Stimulated activated CD8-positive, alpha-beta memory T cell treated with anti-CD3 and anti-CD28 coated beads, Interleukin-7, amount 100 ng/mL, for 4 hours (primary cell): ENCODE measurements around the gene IGSF21.
"Not testable (repeated sequence)": the region's sequence is repeated elsewhere in the genome, so short reads cannot be mapped to it uniquely, and the experiment has no call there.

Experiments used
- DNase-seq, 2 donors: peaks; one replicate each; pipeline ENCODE4 v3.0.0-alpha.2; 2020; ENCODE audit warnings: low read depth in 2 of 2

IGSF21 gene

GRCh38 chr1:18357622-18358230 lies 250.1 kb downstream of the IGSF21 start:
- no peak for DNase-seq

- no peak for DNase-seq
Measured at GRCh38 chr1:18358600-18358999, 251.0 kb downstream of the IGSF21 start.

GRCh38 chr1:18360251-18360650 lies 252.7 kb downstream of the IGSF21 start:
- no peak for DNase-seq

- DNase-seq: no peak
Measured at GRCh38 chr1:18362150-18362549, 254.6 kb downstream of the IGSF21 start.

DNA sequence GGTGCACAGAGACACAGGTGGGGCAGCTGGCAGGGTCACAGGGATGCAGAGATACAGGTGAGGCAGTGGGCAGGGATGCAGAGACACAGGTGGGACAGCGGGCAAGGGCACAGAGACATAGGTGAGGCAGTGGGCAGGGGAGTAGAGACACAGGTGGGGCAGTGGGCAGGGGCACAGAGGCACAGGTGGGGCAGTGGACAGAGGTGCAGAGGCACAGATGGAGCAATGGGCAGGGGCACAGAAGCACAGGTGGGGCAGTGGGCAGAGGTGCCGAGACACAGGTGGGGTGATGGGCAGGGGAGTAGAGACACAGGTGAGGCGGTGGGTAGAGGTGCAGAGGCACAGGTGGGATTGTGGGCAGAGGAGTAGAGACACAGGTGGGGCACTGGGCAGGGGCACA lies 255.8 kb downstream of the IGSF21 start:
- DNase-seq: no peak

DNA sequence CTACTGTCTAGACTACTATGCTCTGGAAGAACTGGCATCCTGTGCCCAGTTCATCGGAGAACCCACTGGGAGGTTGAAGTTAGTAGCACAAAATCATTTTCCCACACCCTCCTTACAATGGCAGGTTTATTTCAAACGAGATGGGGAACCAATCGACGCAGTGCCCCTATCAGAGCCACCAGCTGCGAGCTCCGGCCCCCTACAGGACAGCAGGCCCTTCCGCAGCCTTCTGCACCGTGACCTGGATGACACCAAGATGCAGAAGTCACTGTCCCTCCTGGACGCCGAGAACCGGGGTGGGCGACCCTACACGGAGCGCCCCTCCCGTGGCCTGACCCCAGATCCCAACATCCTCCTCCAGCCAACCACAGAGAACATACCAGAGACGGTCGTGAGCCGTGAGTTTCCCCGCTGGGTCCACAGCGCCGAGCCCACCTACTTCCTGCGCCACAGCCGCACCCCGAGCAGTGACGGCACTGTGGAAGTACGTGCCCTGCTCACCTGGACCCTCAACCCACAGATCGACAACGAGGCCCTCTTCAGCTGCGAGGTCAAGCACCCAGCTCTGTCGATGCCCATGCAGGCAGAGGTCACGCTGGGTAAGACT lies 257.6 kb downstream of the IGSF21 start:
- DNase-seq: no peak

- DNase-seq: not testable (repeated sequence)
Measured at GRCh38 chr1:18372505-18372904, 264.9 kb downstream of the IGSF21 start.

DNA sequence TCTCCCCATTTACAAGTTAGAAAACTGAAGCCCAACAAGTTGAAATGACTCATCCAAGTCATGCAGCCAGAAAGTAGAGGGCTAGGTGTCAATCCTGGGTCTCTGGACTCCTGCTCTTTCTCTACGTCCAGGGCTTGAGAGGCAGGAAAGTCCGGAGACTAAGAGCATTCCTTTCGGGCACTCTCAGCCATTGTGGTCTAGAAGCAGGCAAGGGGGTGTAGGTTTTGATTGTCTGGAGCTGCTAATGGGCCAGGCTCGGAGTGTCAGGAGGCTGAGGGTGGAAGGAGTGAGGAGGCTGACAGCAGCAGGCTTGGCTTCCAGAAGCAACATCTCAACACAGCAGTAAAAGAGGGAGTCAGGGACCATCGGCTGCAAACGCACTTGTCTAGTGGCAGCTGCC lies 265.6 kb downstream of the IGSF21 start:
- DNase-seq: no peak

DNA sequence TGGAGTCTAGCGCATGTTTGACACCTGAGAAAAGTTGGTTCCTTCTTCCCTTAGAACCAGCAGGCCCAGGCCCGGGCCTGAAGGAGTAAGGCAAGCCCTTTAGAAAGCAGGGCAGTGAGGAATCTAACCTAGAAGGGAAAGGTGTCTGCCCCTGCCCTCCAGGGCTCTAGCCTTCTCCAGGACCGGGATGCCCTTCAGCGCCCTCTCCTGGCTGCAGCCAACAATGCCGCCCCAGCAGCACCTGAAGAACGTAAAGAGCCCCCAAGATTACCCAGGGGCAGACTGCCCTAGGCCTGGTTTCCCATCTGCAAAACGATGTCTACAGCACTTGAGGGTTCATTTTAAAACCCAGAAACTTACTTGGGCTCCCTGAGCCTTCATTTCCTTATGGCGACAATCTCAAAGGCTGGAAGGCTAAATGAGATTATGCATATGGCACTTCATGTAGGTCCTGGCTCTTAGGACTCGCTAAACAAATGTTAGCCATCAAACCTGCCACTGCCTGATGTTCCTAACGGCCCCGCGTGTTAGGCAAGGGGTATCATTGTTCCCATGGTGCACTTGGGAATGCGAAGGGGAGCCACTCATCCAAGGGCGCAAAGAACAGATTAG lies 266.4 kb downstream of the IGSF21 start:
- no peak for DNase-seq

DNA sequence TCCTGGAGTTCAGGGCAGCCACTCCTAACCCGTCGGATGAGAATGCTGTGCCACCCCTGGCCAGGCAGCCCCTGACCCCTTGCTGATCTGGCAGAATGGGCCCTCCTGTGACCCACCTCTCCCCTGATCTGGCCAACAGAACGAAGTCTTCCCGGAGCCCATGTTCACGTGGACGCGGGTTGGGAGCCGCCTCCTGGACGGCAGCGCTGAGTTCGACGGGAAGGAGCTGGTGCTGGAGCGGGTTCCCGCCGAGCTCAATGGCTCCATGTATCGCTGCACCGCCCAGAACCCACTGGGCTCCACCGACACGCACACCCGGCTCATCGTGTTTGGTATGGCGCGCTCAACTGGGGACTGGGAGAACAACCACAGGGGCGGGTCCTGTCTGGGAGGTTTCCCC lies 269.1 kb downstream of the IGSF21 start:
- DNase-seq: no peak

DNA sequence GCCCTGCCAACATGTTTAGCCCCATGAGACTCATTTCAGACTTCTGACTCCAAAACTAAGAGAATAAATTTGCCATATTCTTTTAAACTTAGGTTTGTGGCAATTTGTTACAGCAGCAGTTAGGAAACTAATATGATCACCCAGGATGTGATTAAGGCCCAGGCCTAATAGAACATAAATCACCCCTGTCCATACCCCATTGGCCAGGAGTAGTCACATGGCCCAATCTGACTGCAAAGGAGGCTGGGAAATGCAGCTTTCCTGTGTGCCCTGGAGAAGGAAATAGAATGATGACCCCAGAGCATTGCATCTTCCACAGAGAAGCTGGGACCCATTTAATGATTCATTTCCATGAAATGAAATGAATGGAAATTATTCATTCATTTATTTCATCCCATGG lies 272.7 kb downstream of the IGSF21 start:
- no peak for DNase-seq

- no peak for DNase-seq
Measured at GRCh38 chr1:18384059-18384458, 276.5 kb downstream of the IGSF21 start.

DNA sequence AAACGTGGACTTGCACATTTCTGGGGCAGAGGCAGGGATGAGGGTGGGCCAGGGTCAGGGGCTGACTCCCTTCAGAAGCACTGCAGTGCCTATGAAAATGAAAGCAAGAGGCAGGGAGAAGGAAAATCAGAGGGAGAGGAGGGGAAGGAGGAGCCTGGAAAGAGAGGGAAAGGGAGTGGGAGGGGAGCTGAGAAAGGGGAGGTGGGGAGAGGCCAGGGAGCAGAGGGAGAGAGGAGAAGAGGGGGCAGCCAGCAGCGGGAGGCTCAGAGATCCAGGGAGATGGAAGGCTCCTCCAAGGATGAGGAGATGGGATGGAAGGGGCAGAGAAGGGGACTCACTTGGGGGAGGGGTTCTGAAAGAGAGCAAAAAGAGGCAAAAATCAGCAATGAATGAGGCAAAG lies 276.9 kb downstream of the IGSF21 start:
- no peak for DNase-seq

DNA sequence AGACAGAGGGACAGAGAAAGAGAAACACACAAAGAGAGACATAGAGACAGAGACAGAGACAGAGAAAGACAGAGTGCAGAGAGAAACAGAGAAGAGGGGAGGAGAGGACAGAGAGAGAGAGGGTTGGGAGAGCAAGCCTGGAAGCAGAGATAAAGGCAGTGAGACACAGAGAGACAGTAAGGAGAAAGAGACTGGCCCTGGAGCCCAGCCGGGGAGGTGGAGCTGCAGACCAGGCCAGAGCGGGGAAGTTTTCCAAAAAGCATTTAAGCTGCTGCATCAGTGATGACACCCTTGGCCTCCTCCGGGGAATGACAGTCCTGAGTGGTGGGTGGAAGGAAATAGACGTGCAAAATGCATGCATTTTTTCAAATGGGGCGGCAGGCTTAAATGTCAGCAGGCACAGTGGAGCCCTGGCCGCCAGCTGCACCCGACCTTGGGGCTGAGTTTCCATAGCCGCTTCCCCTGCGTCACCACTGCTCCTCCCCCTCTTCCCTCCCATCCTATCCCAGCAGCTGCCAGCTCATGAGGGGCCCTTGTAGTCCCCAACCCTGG lies 277.7 kb downstream of the IGSF21 start:
- DNase-seq: no peak

- DNase-seq: no peak
Measured at GRCh38 chr1:18386591-18386990, 279.0 kb downstream of the IGSF21 start.

- no peak for DNase-seq
Measured at GRCh38 chr1:18387307-18387706, 279.7 kb downstream of the IGSF21 start.

DNA sequence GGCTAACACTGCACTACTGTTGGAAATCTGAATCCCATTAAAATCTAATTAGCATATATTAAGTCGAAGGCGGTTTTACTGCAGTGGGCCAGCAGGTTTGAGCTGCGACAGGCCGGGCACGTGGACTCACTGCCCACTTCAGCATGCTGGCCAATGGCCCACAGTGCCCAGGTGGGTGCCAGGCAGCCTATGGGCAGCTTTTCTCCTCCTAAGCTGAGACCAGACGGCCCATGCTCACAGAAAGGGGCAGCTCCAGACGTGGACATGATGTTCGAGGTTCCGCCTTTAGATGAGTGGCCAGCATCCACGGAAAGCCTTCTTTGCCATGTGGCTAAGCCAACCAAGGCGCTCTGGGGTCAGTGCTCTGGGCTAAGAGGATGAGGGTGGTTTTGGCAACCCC lies 283.4 kb downstream of the IGSF21 start:
- DNase-seq: no peak

DNA sequence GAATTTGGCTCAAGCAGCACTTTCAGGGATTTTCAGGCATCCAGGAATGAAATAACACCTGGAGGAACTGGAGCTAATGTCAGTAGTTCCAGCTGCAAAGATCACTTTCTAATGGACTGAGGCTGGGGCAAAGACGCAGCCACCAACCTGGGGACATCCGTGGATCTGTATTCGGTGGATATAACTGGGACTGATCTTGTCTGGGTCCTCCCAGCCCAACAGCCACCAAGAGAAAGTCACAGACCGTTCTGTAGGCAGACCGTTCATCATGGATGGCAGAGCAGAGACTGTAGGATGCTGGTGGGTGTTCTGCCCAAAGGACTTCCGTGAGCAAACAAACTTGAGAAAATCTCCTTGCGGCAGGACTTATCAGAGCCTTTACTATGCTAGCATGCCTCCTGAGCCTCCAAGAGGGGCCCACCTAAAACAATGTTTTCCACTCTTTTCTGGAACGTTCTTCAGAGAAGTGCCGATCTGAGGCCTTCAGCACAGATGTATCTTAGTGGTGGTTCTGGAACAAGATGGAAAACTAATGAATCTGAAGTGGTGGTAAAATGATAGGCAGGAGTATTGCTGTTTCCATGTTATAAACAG lies 287.1 kb downstream of the IGSF21 start:
- no peak for DNase-seq

DNA sequence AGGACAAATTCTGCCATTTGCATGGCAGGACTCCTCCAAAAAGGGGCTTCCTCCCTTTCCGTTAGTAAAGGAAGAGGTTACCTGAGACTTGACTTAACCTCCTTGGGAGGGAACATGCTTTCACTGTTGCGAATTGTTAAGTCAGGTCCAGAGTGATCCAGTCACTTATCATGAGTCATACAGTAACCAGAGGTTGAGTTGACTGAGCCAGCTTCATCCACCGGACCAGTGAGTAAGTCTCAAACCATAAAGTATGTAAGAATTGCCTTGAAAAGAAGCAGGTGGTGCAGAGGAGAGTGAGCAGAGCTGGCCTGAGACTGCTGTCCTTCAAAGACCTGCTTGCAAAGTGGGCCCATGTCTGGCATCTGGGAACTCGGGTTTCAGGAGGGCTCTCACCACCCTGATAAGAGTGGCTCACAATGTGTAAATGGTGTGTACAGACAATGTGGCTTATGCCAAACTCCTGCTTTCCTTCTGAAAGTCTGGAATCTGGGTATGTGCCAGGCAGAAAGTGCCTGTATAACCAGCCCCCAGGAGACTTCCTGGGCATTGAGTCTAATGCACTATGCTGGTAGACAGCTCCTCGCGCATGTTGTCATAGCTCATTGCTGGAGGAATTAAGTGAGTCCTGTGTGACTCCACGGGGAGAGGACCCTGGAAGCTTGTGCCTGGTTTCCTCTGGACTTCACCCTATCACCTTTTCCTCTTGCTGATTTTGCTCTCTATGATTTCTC lies 288.8 kb downstream of the IGSF21 start:
- DNase-seq: no peak

GRCh38 chr1:18397641-18398040 lies 290.0 kb downstream of the IGSF21 start:
- no peak for DNase-seq

DNA sequence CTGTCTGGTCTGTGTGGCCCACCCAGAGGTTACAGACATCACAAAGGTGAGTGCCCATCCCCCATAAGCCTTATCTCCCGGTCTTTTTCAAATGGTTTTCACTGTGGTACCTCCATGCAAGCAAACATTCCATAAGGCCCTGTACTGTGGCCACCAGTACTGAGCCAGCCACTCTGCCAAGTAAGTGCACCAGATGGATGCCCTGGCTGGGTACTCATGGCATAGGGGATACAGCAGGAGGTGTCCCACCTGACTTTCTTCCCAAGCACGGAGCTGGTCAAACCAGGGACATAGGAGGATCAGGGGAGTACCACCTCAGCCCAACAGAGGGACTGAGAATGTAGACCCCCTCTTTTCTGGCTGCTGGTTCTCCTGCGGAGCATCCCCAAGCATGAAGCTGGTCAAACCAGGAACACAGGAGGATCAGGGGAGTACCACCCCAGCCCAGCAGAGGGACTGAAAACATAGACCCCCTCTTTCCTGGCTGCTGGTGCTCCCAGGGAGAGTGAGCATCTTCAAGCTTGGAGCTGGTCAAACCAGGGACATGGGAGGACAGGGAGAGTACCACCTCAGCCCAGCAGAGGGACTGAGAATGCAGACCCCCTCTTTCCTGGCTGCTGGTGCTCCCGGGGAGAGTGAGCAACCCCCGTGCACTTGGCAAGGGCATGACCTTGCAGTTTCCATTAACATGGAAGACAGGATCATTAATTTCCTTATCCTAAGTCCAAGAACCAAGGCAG lies 291.4 kb downstream of the IGSF21 start:
- no peak for DNase-seq
